ENCODE data around the gene PRR35. TPM values are rescaled to one million over a fixed set of nuclear protein-coding genes. Genes with fewer than 3 reads are reported as not detected.

PRR35 gene
- total RNA-seq, 1 experiment from 2014 or later: not detected

GRCh38 chr16:586047-586644 is 26.0 kb downstream of the PRR35 start:
- peak in 1 of 2 experiments; percentile 6 for DNase-seq
- no peaks in the 10 kb centered on the region for H3K27me3 ChIP-seq
- no peak overlapping the region for H3K27ac ChIP-seq
- no peaks in the 10 kb centered on the region for H3K4me1 ChIP-seq
- no peaks in the 10 kb centered on the region for H3K36me3 ChIP-seq
- no peak overlapping the region for H3K4me3 ChIP-seq
- H3K9me3 ChIP-seq (replicated peaks): no peaks in the 10 kb centered on the region

GRCh38 chr16:586645-587590 is 26.7 kb downstream of the PRR35 start:
- Histone ChIP-seq H3K27ac (no peak overlapping the region), H3K27me3 (no peaks in the 10 kb centered on the region), H3K9me3 (replicated peaks) (no peaks in the 10 kb centered on the region), H3K36me3 (no peaks in the 10 kb centered on the region), H3K4me1 (no peaks in the 10 kb centered on the region), H3K4me3 (no peak overlapping the region)
- peak in 1 of 2 experiments; percentile 22 for DNase-seq

GRCh38 chr16:588639-588888 is 28.4 kb downstream of the PRR35 start:
- Histone ChIP-seq H3K4me3 (peak overlapping the region; percentile 98), H3K27ac (peak overlapping the region; percentile 8; the same call in 1 of the 2 replicates), H3K4me1 (no peaks in the 10 kb centered on the region), H3K9me3 (replicated peaks) (no peaks in the 10 kb centered on the region), H3K27me3 (no peaks in the 10 kb centered on the region), H3K36me3 (no peaks in the 10 kb centered on the region)
- peak; percentile 54 to 57 for DNase-seq

- Histone ChIP-seq H3K36me3 (no peaks in the 10 kb centered on the region), H3K27me3 (no peaks in the 10 kb centered on the region), H3K9me3 (replicated peaks) (no peaks in the 10 kb centered on the region), H3K4me1 (no peaks in the 10 kb centered on the region), H3K27ac (peak overlapping the region; percentile 88), H3K4me3 (peak overlapping the region; percentile 98)
- peak; percentile 96 for DNase-seq
Measured at GRCh38 chr16:588889-589657, 28.9 kb downstream of the PRR35 start.

- Histone ChIP-seq H3K4me1 (no peaks in the 10 kb centered on the region), H3K27ac (peak within 1 kb of the TSS; percentile 88), H3K36me3 (no peaks in the 10 kb centered on the region)
Measured at GRCh38 chr16:589658-590187, 29.5 kb downstream of the PRR35 start, which contains the start of gene RAB40C. TSS of gene RAB40C (plus strand) at chr16:590066. CDS start at chr16:590292, 226 bp downstream.

GRCh38 chr16:590188-590814 is 30.1 kb downstream of the PRR35 start:
- Histone ChIP-seq H3K27ac (no peak overlapping the region), H3K4me1 (no peaks in the 10 kb centered on the region), H3K27me3 (no peaks in the 10 kb centered on the region), H3K36me3 (no peaks in the 10 kb centered on the region), H3K9me3 (replicated peaks) (no peaks in the 10 kb centered on the region), H3K4me3 (peak overlapping the region; percentile 74)
- no peak for DNase-seq

More at GRCh38 chr16:589658-590187, 29.5 kb downstream of the PRR35 start, which contains the start of gene RAB40C:
- H3K4me3 ChIP-seq: peak within 1 kb of the TSS; percentile 98
- peak; percentile 98 to 99 for DNase-seq
- no peaks in the 10 kb centered on the region for H3K27me3 ChIP-seq
- H3K9me3 ChIP-seq (replicated peaks): no peaks in the 10 kb centered on the region

- Histone ChIP-seq H3K27me3 (no peaks in the 10 kb centered on the region), H3K4me3 (peak overlapping the region; percentile 74), H3K36me3 (no peaks in the 10 kb centered on the region), H3K4me1 (no peaks in the 10 kb centered on the region), H3K27ac (no peak overlapping the region), H3K9me3 (replicated peaks) (no peaks in the 10 kb centered on the region)
- DNase-seq: no peak
Measured at GRCh38 chr16:590815-591200, 30.6 kb downstream of the PRR35 start.

GRCh38 chr16:591231-591630 is 31.0 kb downstream of the PRR35 start:
- Histone ChIP-seq H3K4me1 (no peaks in the 10 kb centered on the region), H3K36me3 (no peaks in the 10 kb centered on the region), H3K27ac (no peak overlapping the region), H3K27me3 (no peaks in the 10 kb centered on the region), H3K4me3 (no peak overlapping the region), H3K9me3 (replicated peaks) (no peaks in the 10 kb centered on the region)
- no peak for DNase-seq

- Histone ChIP-seq H3K27ac (no peak overlapping the region), H3K4me3 (no peak overlapping the region), H3K9me3 (replicated peaks) (no peaks in the 10 kb centered on the region), H3K4me1 (no peaks in the 10 kb centered on the region), H3K36me3 (no peaks in the 10 kb centered on the region), H3K27me3 (no peaks in the 10 kb centered on the region)
- DNase-seq: no peak
Measured at GRCh38 chr16:591892-592517, 31.8 kb downstream of the PRR35 start.

- Histone ChIP-seq H3K27me3 (no peaks in the 10 kb centered on the region), H3K4me1 (no peaks in the 10 kb centered on the region), H3K36me3 (no peaks in the 10 kb centered on the region), H3K4me3 (no peak overlapping the region), H3K27ac (no peak overlapping the region), H3K9me3 (replicated peaks) (no peaks in the 10 kb centered on the region)
- no peak for DNase-seq
Measured at GRCh38 chr16:592518-593306, 32.5 kb downstream of the PRR35 start.

- Histone ChIP-seq H3K9me3 (replicated peaks) (no peaks in the 10 kb centered on the region), H3K4me1 (no peaks in the 10 kb centered on the region), H3K27me3 (no peaks in the 10 kb centered on the region), H3K4me3 (no peak overlapping the region), H3K27ac (no peak overlapping the region), H3K36me3 (no peaks in the 10 kb centered on the region)
- no peak for DNase-seq
Measured at GRCh38 chr16:593406-593805, 33.2 kb downstream of the PRR35 start.

- H3K4me1 ChIP-seq: no peaks in the 10 kb centered on the region
- DNase-seq: no peak
- H3K4me3 ChIP-seq: no peak overlapping the region
- no peak overlapping the region for H3K27ac ChIP-seq
- H3K27me3 ChIP-seq: no peaks in the 10 kb centered on the region
- H3K36me3 ChIP-seq: no peaks in the 10 kb centered on the region
- H3K9me3 ChIP-seq (replicated peaks): no peaks in the 10 kb centered on the region
Measured at GRCh38 chr16:593807-594206, 33.6 kb downstream of the PRR35 start.

GRCh38 chr16:595094-595528 is 34.9 kb downstream of the PRR35 start:
- Histone ChIP-seq H3K4me3 (no peak overlapping the region), H3K27me3 (no peaks in the 10 kb centered on the region), H3K9me3 (replicated peaks) (no peaks in the 10 kb centered on the region), H3K4me1 (no peaks in the 10 kb centered on the region), H3K36me3 (no peaks in the 10 kb centered on the region), H3K27ac (no peak overlapping the region)
- no peak for DNase-seq

Measured in SJCRH30 (cell line).